Heart left ventricle (tissue), 13 donors: ENCODE results near the gene KCNH8.

ENCODE experiments used
- POLR2A ChIP-seq, 2 donors: fragments of 450-650 bp; IDR thresholded peaks; one replicate each; pipeline ENCODE4 v1.6.1; 2017; ENCODE audit warnings: antibody characterized with exemption in 2 of 2, mild to moderate bottlenecking in 2 of 2, moderate library complexity in 2 of 2
- TF ChIP-seq, protein P1 (sequence below), 12 donors: fragments of 200-600 bp; sonication (generic) in 4 of 12; IDR thresholded peaks; one replicate each; pipeline versions ENCODE4 v1.5.0 to v1.8.0; 2018 to 2022; ENCODE audit warnings: antibody characterized with exemption in 12 of 12, mild to moderate bottlenecking in 5 of 12
- donor health status: ischemic (EF 13 %, LVEDD 7.1; RV severe dilation, severe dysfunction).
- donor health status: DM: no; HTN: yes; CAD: no.
- donor health status: DM: no; HTN: no; CAD: no.
- donor health status: ischemic (EF 25% LVEDD 6.9; RV normal size, moderate dysfunction).
- donor health status: ischemic (EF 25% LVEDD 5.7; RV mildly dilated, moderate dysfunction).
- donor health status: ischemic (EF 35%, LVEDD 5.7; RV mildly dilated, moderate dysfunction).
- donor health status: nonischemic (EF 11% LVEDD 7.7; RV severe dilation, severe dysfunction).
- donor health status: DM: yes; HTN: yes; CAD: no.
- donor health status: PGD.
- donor health status: ischemic (EF 29% LVEDD 5.4; RV normal size, mild dysfunction).
- donor health status: nonischemic (EF 23%, LVEDD 6.1; RV moderate dilation, normal function).

DNA sequence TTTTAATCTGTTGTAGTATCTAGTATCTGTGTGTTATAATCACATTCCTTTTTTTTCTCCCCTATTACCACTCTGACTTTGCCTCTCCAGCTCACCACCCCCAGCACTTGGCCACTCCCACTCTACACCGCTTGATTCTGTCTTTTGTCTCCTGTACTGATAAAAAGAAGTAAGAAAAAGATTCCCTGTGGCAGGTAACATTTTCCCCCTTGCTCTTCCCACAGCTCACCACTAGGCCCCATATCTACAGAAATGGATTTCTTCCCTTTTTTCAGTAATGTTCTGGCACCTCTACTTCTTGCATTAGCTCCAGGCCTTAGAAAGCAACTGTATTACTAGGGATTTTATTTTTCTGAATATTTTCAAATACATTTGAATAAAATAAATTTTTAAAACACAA lies 25.6 kb downstream of the KCNH8 start:
- no peak for TF ChIP-seq POLR2A (IDR thresholded peaks at IDR 0.05)
- TF ChIP-seq, protein P1, sequence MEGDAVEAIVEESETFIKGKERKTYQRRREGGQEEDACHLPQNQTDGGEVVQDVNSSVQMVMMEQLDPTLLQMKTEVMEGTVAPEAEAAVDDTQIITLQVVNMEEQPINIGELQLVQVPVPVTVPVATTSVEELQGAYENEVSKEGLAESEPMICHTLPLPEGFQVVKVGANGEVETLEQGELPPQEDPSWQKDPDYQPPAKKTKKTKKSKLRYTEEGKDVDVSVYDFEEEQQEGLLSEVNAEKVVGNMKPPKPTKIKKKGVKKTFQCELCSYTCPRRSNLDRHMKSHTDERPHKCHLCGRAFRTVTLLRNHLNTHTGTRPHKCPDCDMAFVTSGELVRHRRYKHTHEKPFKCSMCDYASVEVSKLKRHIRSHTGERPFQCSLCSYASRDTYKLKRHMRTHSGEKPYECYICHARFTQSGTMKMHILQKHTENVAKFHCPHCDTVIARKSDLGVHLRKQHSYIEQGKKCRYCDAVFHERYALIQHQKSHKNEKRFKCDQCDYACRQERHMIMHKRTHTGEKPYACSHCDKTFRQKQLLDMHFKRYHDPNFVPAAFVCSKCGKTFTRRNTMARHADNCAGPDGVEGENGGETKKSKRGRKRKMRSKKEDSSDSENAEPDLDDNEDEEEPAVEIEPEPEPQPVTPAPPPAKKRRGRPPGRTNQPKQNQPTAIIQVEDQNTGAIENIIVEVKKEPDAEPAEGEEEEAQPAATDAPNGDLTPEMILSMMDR (IDR thresholded peaks at IDR 0.05): no peak
